HG02981 (cell line): Measurements from ENCODE around the gene RTN4RL1.

Experiments
- ATAC-seq: cut with Tn5 transposase; IDR thresholded peaks from one replicate; pipeline ENCODE4 v1.9.1; 2021; ENCODE audit warnings: mild to moderate bottlenecking, moderate library complexity; ENCODE audit not compliant: unreplicated experiment

RTN4RL1 gene

GRCh38 chr17:1928976-1929375, 96.2 kb downstream of the RTN4RL1 start:
- no peak for ATAC-seq

- ATAC-seq = no peak
Observed at GRCh38 chr17:1920948-1921351, 104.2 kb downstream of the RTN4RL1 start.

- ATAC-seq = no peak
Observed at GRCh38 chr17:1919201-1919600, 105.9 kb downstream of the RTN4RL1 start.

GRCh38 chr17:1918346-1919162, 106.6 kb downstream of the RTN4RL1 start:
- no peak for ATAC-seq

- ATAC-seq = no peak
Observed at GRCh38 chr17:1916963-1917715, 108.0 kb downstream of the RTN4RL1 start.

- no peak for ATAC-seq
Observed at GRCh38 chr17:1916316-1916715, 108.8 kb downstream of the RTN4RL1 start.

GRCh38 chr17:1915889-1916288, 109.2 kb downstream of the RTN4RL1 start:
- no peak for ATAC-seq

GRCh38 chr17:1914661-1915083, 110.5 kb downstream of the RTN4RL1 start:
- ATAC-seq = no peak

GRCh38 chr17:1913702-1914101, 111.4 kb downstream of the RTN4RL1 start:
- ATAC-seq = no peak

- ATAC-seq = no peak
Observed at GRCh38 chr17:1912146-1912545, 113.0 kb downstream of the RTN4RL1 start.

GRCh38 chr17:1909985-1910384, 115.1 kb downstream of the RTN4RL1 start:
- no peak for ATAC-seq

- no peak for ATAC-seq
Observed at GRCh38 chr17:1908699-1909309, 116.3 kb downstream of the RTN4RL1 start.

- ATAC-seq = no peak
Observed at GRCh38 chr17:1907909-1908698, 117.0 kb downstream of the RTN4RL1 start.

- ATAC-seq = no peak
Observed at GRCh38 chr17:1907216-1907631, 117.9 kb downstream of the RTN4RL1 start.

GRCh38 chr17:1906662-1907101, 118.5 kb downstream of the RTN4RL1 start:
- no peak for ATAC-seq

GRCh38 chr17:1905190-1905913, 119.8 kb downstream of the RTN4RL1 start:
- ATAC-seq = no peak

- no peak for ATAC-seq
Observed at GRCh38 chr17:1904273-1905182, 120.6 kb downstream of the RTN4RL1 start.

GRCh38 chr17:1899403-1900000, 125.6 kb downstream of the RTN4RL1 start:
- no peak for ATAC-seq

GRCh38 chr17:1898872-1899271, 126.3 kb downstream of the RTN4RL1 start:
- no peak for ATAC-seq
